A549 (cell line): ENCODE measurements around the gene SSPN.

ENCODE experiments used
- CBX2 ChIP-seq: fragments of 200-600 bp; sonication (generic); IDR thresholded peaks from 2 replicates; pipeline ENCODE4 v1.6.1; 2016; ENCODE audit warnings: low read depth, mild to moderate bottlenecking, borderline replicate concordance
- CTCF ChIP-seq: fragments of >200 bp; sonication (Bioruptor Twin); formaldehyde crosslinking; IDR thresholded peaks from 3 replicates; pipeline ENCODE4 v1.5.1; 2016
- ELK1 ChIP-seq: fragments of 150-350 bp; IDR thresholded peaks from 2 replicates; pipeline ENCODE4 v1.6.1; 2014; ENCODE audit warnings: low read depth, mild to moderate bottlenecking, low read length
- EP300 ChIP-seq, 2 experiments: fragments of >200 bp; sonication (Bioruptor Twin); formaldehyde crosslinking; IDR thresholded peaks; 2 replicates in 1 of 2; 3 replicates in 1 of 2; pipeline ENCODE4 v1.6.1; 2016 to 2017
- MAFK ChIP-seq: fragments of 450-650 bp; IDR thresholded peaks from 2 replicates; pipeline ENCODE4 v1.6.1; 2014; ENCODE audit not compliant: partially characterized antibody
- POLR2A ChIP-seq: IDR thresholded peaks from 2 replicates; pipeline ENCODE4 v1.6.1; 2012; ENCODE audit warnings: mild to moderate bottlenecking, low read length
- REST ChIP-seq: fragments of 200-600 bp; sonication (generic); IDR thresholded peaks from 2 replicates; pipeline ENCODE4 v1.6.1; 2016; ENCODE audit warnings: antibody characterized with exemption, mild to moderate bottlenecking, moderate library complexity

- TF ChIP-seq CBX2, result no peak
- TF ChIP-seq EP300 (IDR thresholded peaks at IDR 0.05), result no peak
- TF ChIP-seq POLR2A, result no peak
- TF ChIP-seq CTCF, result no peak
- no peak for TF ChIP-seq ELK1
- no peak for TF ChIP-seq REST
- no peak for TF ChIP-seq MAFK
Observed at GRCh38 chr12:26203167-26203780, 7.9 kb downstream of the SSPN start.
